GM12873 (cell line): ENCODE measurements around the gene CAMK2G.

Experiments
- TF ChIP-seq, protein P1 (sequence below): IDR thresholded peaks from 2 replicates; pipeline ENCODE4 v1.5.1; 2012; ENCODE audit warnings: low read depth, mild to moderate bottlenecking, moderate library complexity, low read length, control low read depth; ENCODE audit not compliant: insufficient read depth; ENCODE audit errors: missing control alignments

Gene CAMK2G

DNA sequence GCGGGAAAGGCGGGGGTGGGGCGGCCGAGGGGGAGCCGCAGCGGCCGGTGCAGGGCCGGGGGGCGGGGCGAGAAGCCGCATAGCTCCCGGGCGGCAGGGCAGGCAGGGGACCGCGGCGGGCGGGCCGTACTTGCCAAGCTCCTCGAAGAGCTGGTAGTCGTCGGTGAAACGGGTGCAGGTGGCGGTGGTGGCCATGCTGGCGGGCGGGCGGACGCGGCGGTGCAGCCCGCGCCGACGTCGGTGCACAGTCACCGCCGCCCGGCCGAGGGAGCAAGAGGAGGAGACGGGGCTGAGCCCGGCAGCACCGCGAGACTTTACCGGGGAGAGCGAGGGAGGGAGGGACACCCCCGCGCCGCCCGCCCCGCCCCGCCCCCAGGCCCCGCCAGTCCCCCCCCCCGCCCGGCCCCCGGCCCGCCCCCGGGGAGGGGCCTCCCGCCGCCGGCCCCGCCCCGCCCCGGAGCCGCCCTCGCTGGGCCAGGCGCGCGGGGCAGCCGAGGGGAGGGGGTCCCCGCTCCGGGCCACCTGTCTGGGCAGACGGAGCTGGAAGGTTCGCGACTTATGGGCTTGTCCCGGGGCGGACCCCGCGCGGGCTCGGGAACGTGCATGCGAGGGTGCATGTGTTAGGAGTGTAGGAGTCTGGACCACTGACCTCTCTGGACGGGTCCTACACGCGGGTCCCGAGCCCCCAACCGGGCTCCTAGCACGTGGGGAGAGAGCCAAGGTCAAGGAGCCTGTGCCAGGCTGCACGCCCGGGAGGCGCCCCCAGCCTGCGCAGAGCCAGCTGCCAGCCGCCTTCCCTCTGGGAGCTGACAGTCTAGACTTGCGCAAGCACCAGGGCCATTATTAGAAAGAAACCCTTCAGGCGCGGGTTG is at the start of gene CAMK2G:
TSS of gene CAMK2G (minus strand) at position 289 of the 872 bp plus-strand sequence. CDS start at position 195, 94 bp downstream.
- TF ChIP-seq, protein P1, sequence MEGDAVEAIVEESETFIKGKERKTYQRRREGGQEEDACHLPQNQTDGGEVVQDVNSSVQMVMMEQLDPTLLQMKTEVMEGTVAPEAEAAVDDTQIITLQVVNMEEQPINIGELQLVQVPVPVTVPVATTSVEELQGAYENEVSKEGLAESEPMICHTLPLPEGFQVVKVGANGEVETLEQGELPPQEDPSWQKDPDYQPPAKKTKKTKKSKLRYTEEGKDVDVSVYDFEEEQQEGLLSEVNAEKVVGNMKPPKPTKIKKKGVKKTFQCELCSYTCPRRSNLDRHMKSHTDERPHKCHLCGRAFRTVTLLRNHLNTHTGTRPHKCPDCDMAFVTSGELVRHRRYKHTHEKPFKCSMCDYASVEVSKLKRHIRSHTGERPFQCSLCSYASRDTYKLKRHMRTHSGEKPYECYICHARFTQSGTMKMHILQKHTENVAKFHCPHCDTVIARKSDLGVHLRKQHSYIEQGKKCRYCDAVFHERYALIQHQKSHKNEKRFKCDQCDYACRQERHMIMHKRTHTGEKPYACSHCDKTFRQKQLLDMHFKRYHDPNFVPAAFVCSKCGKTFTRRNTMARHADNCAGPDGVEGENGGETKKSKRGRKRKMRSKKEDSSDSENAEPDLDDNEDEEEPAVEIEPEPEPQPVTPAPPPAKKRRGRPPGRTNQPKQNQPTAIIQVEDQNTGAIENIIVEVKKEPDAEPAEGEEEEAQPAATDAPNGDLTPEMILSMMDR: no peak

DNA sequence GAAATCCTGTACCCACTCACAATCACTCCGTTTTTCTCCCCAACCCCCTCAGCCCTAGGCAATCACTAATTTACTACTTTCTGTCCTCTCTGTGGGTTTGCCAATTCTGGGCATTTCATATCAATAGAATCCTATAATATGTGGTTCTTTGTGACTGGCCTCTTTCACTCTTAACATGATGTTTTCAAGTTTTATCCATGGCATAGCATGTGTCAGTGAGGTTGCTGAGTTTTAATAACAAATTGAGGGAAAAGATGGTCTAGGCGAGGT is 48.4 kb upstream of the CAMK2G start:
- TF ChIP-seq, protein P1: no peak

DNA sequence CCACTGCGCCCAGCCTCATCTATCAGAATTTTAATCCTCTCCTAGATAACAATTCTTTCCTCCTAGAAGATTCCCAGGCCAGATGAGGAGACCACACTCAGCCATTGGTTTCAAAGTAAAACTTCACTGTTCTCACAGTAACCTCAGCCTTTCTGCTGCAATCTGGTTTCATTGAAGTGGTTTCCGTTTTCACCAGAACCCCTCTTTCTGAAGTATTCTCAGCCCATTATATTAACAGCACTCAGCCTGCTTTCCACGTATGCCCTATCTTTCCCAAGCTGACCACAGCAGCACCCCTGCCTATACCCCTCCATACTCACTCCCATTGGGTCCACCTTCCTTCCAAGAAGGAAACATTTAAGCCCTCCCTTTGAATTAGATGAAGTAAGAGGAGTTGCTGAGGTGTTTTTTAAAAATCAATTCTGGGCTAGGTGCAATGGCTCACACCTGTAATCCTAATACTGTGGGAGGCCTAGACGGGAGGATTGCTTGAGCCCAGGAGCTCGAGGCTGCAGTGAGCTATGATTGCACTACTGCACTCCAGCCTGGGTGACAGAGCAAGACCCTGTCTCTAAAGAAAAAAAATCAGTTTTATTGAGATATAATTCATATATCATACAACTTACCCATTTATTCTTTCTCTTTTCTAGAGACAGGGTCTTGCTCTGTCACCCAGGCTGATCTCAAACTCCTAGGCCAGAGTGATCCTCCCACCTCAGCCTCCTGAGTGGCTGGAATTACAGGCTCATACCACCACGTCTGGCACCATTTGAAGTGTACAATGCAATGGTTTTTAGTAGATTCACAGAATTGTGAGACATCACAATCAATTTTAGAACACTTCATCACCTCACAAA is 47.9 kb upstream of the CAMK2G start:
- TF ChIP-seq, protein P1: no peak

GRCh38 chr10:73920089-73920488 is 45.7 kb upstream of the CAMK2G start:
- TF ChIP-seq, protein P1: no peak

GRCh38 chr10:73917566-73918305 is 43.4 kb upstream of the CAMK2G start:
- TF ChIP-seq, protein P1: no peak

DNA sequence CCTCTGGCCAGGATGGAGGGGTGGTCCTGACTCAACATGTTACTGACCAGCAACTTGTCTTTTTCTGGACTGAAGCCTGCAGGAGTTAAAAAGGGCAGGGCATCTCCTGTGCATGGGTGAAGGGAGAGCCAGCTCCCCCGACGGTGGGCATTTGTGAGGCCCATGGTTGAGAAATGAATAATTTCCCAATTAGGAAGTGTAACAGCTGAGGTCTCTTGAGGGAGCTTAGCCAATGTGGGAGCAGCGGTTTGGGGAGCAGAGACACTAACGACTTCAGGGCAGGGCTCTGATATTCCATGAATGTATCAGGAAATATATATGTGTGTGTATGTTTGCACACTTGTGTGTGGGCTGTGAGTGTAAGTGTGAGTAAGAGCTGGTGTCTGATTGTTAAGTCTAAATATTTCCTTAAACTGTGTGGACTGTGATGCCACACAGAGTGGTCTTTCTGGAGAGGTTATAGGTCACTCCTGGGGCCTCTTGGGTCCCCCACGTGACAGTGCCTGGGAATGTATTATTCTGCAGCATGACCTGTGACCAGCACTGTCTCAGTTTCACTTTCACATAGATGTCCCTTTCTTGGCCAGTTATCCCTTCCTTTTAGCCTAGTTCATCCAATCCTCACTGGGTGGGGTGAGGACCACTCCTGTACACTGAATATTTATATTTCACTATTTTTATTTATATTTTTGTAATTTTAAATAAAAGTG is 42.6 kb upstream of the CAMK2G start:
- TF ChIP-seq, protein P1: no peak
